Tibial nerve (tissue), 4 donors: ENCODE measurements around the gene TNP1. TPM values are rescaled to one million over a fixed set of nuclear protein-coding genes. Genes with fewer than 3 reads are reported as not detected.

Experiments
- DNase-seq, 2 donors: peaks; one replicate each; pipeline ENCODE4 v3.0.0-alpha.2; 2019; ENCODE audit warnings: low spot score in 2 of 2
- H3K27ac ChIP-seq, 4 donors: fragments of 200-600 bp; sonication (generic) in 3 of 4; one replicate each; pipeline ENCODE4 v1.5.1; 2017 to 2019; ENCODE audit warnings: mild to moderate bottlenecking in 1 of 4
- H3K27me3 ChIP-seq, 2 donors: fragments of 200-600 bp; sonication (generic) in 1 of 2; one replicate each; pipeline versions ENCODE4 v1.5.1 to v1.6.0; 2017 to 2019
- H3K36me3 ChIP-seq, 3 donors: fragments of 200-600 bp; sonication (generic); one replicate each; pipeline ENCODE4 v1.5.1; 2018 to 2019
- H3K4me1 ChIP-seq, 4 donors: fragments of 200-600 bp; sonication (generic) in 3 of 4; one replicate each; pipeline ENCODE4 v1.5.1; 2017 to 2019
- H3K4me3 ChIP-seq, 4 donors: fragments of 200-600 bp; sonication (generic) in 3 of 4; one replicate each; pipeline ENCODE4 v1.5.1; 2017 to 2019; ENCODE audit warnings: mild to moderate bottlenecking in 1 of 4, moderate library complexity in 1 of 4
- H3K9me3 ChIP-seq, 4 donors: fragments of 200-600 bp; sonication (generic) in 3 of 4; one replicate each; pipeline ENCODE4 v1.5.1; 2017 to 2019
- CTCF ChIP-seq, 5 experiments: fragments of 200-600 bp in 3 of 5; fragments of 450-650 bp in 2 of 5; sonication (generic) in 3 of 5; IDR thresholded peaks; one replicate each; pipeline ENCODE4 v1.5.1; 2016 to 2019; ENCODE audit warnings: antibody characterized with exemption in 5 of 5, mild to moderate bottlenecking in 3 of 5, moderate library complexity in 2 of 5
- EP300 ChIP-seq, 2 donors: sonication (generic); formaldehyde crosslinking; IDR thresholded peaks; one replicate each; pipeline ENCODE4 v1.6.1; 2017; ENCODE audit warnings: antibody characterized with exemption in 2 of 2, mild to moderate bottlenecking in 1 of 2
- POLR2A ChIP-seq, 2 donors: fragments of 450-650 bp; IDR thresholded peaks; one replicate each; pipeline ENCODE4 v1.6.1; 2017; ENCODE audit warnings: antibody characterized with exemption in 2 of 2, mild to moderate bottlenecking in 2 of 2, moderate library complexity in 2 of 2
- WGBS, 2 donors: methylation state at CpG; one replicate each; pipeline ENCODE4 v1.1.5; 2018; 5-methylcytosine and 5-hydroxymethylcytosine counted together
- total RNA-seq, 4 donors: library from RNA; depleted of rRNA; stranded (reverse); fragments of >200 nt; gene quantifications; one replicate each; pipeline ENCODE4 v1.1.0, GENCODE V29; 2016

TNP1 gene
- total RNA-seq, 4 donors from 2014 or later = not detected

DNA sequence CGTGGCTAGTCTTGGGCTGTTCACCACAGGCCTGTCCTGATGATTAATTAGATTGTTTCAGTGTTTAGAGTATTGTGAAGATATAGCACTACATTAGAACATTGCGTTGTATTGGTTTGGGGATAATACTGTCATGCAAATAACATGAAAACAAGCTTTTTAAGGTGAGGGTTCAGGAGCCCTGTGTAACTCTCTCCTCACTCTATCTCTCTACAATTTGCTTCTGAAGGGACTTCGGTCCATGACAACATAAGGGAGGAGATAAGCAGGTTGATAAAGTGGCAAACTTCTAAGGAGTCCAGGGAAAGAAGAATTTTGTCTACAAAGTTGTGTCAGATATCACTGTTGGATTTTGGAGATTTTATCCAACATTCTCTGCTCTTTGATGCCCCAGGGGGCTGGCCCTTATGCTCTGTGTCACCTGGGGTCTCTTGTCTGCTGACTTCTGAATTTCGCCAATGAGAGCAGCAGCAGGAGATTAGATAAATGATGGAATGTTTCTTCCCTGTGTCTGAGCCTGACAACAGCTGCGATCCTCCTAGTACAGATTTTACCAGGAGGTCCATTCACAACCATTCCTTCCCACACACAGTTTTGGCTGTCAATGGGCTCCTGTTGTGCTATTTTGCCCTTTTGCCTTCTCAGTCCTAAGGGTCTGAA is 3.3 kb downstream of the TNP1 start:
- Histone ChIP-seq H3K27ac (peak overlapping the region in 2 of 4 donors; percentile 59), H3K36me3 (no peaks in the 10 kb centered on the region), H3K27me3 (no peaks in the 10 kb centered on the region), H3K9me3 (no peaks in the 10 kb centered on the region), H3K4me1 (peaks cover 0 to 36% (median 21%) of the 10 kb centered on the region in 4 donors), H3K4me3 (no peak overlapping the region)
- DNase-seq = no peak
- TF ChIP-seq EP300 (IDR thresholded peaks at IDR 0.05) (no peak), POLR2A (IDR thresholded peaks at IDR 0.05) (no peak), CTCF (IDR thresholded peaks at IDR 0.05) (no peak)
- WGBS, 2 donors = 76 to 87% methylated on average over 5 of the region's 5 CpGs

GRCh38 chr2:216855605-216856004 is 4.3 kb downstream of the TNP1 start:
- Histone ChIP-seq H3K4me1 (peaks cover 0 to 45% (median 24%) of the 10 kb centered on the region in 4 donors), H3K9me3 (no peaks in the 10 kb centered on the region), H3K4me3 (no peak overlapping the region), H3K27me3 (no peaks in the 10 kb centered on the region), H3K36me3 (no peaks in the 10 kb centered on the region), H3K27ac (peak overlapping the region in 3 of 4 donors; percentile 6 to 59 (median 59))
- WGBS, 2 donors = 52 to 53% methylated on average over 3 of the region's 3 CpGs
- DNase-seq = no peak
- TF ChIP-seq POLR2A (IDR thresholded peaks at IDR 0.05) = no peak
- TF ChIP-seq CTCF (IDR thresholded peaks at IDR 0.05) = no peak
- TF ChIP-seq EP300 (IDR thresholded peaks at IDR 0.05) = peak in 1 of 2 donors; percentile 63

- peak overlapping the region in 2 of 4 donors; percentile 6 to 59 for H3K27ac ChIP-seq
- no peak overlapping the region for H3K4me3 ChIP-seq
- H3K36me3 ChIP-seq = no peaks in the 10 kb centered on the region
- TF ChIP-seq EP300 (IDR thresholded peaks at IDR 0.05) (no peak), POLR2A (IDR thresholded peaks at IDR 0.05) (no peak), CTCF (IDR thresholded peaks at IDR 0.05) (no peak)
- WGBS, 2 donors = 83 to 86% methylated on average over 4 of the region's 4 CpGs
- DNase-seq = no peak
- H3K4me1 ChIP-seq = peaks cover 0 to 50% (median 24%) of the 10 kb centered on the region in 4 donors
- no peaks in the 10 kb centered on the region for H3K9me3 ChIP-seq
- no peaks in the 10 kb centered on the region for H3K27me3 ChIP-seq
Measured at GRCh38 chr2:216855079-216855478, 4.8 kb downstream of the TNP1 start.

- H3K36me3 ChIP-seq = no peaks in the 10 kb centered on the region
- H3K27me3 ChIP-seq = no peaks in the 10 kb centered on the region
- peak overlapping the region in 2 of 4 donors; percentile 74 to 92 for H3K27ac ChIP-seq
- no peak for DNase-seq
- no peaks in the 10 kb centered on the region for H3K9me3 ChIP-seq
- peaks cover 0 to 48% (median 25%) of the 10 kb centered on the region in 4 donors for H3K4me1 ChIP-seq
- no peak for TF ChIP-seq CTCF (IDR thresholded peaks at IDR 0.05)
- TF ChIP-seq EP300 (IDR thresholded peaks at IDR 0.05) = no peak
- no peak for TF ChIP-seq POLR2A (IDR thresholded peaks at IDR 0.05)
- whole genome bisulfite sequencing, 2 donors = 49% methylated on average over 1 of the region's 1 CpG
- H3K4me3 ChIP-seq = no peak overlapping the region
Measured at GRCh38 chr2:216851486-216852090, 8.3 kb downstream of the TNP1 start.

GRCh38 chr2:216850665-216851322 is 9.1 kb downstream of the TNP1 start:
- no peaks in the 10 kb centered on the region for H3K27me3 ChIP-seq
- peak overlapping the region in 3 of 4 donors; percentile 57 to 92 (median 74) for H3K27ac ChIP-seq
- peaks cover 0 to 44% (median 21%) of the 10 kb centered on the region in 4 donors for H3K4me1 ChIP-seq
- no peaks in the 10 kb centered on the region for H3K36me3 ChIP-seq
- TF ChIP-seq POLR2A (IDR thresholded peaks at IDR 0.05) (no peak), EP300 (IDR thresholded peaks at IDR 0.05) (no peak), CTCF (IDR thresholded peaks at IDR 0.05) (no peak)
- WGBS, 2 donors = 37 to 53% methylated on average over 6 of the region's 6 CpGs
- H3K9me3 ChIP-seq = no peaks in the 10 kb centered on the region
- H3K4me3 ChIP-seq = no peak overlapping the region
- no peak for DNase-seq
